NCI-H2196 (cell line): Measurements from ENCODE around the gene UBIAD1.

Experiments
- DNase-seq: peaks from one replicate; lab custom pipeline; 2025; ENCODE audit not compliant: unreplicated experiment; lab: John Stamatoyannopoulos, UW

UBIAD1 gene

GRCh38 chr1:11309385-11309784 is 36.4 kb downstream of the UBIAD1 start:
- DNase-seq = no peak

GRCh38 chr1:11311816-11312755 is 39.1 kb downstream of the UBIAD1 start:
- DNase-seq = no peak

- DNase-seq = no peak
Observed at GRCh38 chr1:11314959-11315358, 42.0 kb downstream of the UBIAD1 start.

DNA sequence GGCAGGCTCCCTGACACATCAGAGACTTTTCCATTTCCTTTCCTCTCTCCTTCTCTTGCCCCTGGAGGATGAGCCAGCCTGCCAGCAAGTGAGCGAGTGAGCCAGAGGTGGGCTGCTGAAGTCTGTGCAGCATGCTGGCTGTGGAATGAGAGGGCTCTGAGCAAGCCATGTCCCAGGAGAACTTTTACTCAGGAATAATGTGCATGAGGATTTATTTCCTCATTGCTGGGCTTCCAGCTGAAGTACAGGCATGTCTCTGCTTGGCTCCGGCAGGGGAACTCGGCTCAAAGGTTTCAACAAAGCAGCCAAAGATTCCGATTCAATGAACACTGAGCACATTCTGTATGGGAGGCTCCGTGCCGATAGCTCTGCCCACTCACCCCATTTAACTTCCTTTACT is 43.7 kb downstream of the UBIAD1 start:
- no peak for DNase-seq

GRCh38 chr1:11318982-11319381 is 46.0 kb downstream of the UBIAD1 start:
- DNase-seq = no peak

DNA sequence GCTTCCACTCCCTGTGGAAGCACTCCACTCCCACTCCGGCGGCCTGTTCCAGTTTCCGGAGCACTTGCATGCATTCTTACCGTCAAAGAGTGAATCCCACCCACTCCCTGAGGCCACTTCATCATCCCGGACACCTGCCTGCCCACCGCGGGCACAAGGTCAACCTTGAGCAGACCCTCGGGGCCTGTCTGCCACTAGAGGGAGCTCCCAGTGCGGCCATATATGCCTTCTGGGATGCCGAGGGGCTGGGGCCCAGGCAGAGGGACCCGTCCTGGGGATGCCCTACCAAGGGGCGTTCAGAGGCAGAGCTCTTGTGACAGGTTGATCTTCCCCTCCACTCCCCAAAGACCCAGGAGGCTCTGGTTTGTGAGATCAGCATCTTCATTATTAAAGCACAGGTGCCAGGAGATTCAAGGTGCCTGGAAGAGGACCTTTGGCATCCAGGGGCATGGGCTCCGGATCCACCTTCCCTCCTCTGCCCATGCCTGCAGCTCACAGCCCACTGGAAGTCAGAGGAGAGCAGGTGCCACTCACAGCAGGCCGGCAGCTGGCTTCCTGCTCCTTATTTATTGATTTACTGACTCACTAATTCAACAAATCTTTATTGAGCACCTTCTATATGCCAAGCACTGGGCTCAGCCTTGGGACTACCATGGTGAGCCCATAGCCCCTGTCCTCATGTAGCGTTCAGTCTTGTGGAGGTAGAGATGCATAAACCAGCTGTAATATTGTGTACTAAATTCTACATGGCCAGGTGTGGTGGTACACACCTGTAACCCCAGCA is 47.3 kb downstream of the UBIAD1 start:
- DNase-seq = no peak

DNA sequence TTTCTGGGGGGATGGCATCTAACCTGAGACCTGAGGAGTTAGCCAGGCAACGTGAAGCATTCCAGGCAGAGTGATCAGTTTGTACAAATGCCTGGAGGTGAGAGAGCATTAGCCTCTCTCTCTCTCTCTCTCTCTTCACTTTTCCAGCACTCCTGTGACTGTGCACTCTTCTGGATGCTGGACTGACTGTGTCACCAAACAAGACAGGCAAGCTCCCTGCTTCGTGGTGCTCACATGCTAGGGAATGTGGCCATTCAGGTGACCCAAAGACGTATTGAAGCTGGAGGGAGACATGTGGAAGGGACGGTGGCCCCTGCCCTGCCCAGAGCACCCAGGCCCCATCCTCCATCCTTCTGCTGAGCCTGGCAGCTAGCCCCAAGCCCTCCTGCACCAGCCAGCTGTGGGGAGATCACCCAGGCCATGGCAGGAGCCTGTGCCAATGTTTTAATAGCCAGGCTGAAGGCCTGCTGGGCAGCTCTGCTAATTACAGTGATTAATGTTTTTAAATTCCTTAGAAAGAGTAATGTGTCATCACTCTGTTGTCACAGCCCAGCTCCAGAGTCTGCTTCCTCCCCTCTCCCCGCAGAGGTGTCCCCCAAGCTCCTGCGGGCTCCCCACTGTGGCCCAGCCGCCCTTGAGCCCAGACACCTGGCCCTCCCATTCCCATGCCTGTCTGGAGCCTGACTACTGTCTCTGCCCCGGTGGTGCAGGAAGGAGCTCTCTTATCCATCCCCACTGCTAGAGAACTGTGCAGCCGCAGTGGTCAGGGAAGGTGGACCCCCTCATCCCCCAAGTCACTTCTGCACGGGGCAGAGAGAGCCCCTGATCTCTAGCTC is 48.9 kb downstream of the UBIAD1 start:
- DNase-seq = no peak

DNA sequence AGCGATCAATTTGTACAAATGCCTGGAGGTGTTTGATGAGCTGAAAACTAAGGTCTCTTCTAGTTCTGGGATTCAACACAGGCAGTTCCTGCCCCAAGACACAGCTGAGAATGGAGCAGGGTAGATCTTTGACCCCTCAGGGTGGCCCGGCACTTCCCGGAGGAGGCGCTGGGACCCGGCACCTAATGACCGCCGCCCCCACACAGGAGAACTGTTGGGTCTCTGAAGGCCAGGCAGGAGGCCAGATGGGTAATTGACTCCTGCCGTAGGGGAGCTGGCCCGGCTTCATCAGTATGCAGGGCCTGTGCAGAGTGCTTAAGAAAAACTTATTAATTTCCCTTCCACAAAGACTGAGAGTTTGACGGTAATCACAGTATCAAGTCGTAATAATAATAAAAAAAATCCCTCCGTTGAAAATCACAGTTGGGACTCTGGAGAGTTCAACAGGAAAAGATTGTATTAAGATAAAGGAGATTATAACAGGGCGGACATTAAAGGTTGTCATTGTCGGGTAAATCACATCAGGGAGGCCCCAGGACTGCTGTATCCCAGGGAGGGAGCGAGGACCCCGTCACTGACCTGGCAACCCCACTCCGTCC is 51.7 kb downstream of the UBIAD1 start:
- DNase-seq = no peak

GRCh38 chr1:11326070-11326469 is 53.1 kb downstream of the UBIAD1 start:
- DNase-seq = no peak

GRCh38 chr1:11328444-11328843 is 55.4 kb downstream of the UBIAD1 start:
- no peak for DNase-seq

DNA sequence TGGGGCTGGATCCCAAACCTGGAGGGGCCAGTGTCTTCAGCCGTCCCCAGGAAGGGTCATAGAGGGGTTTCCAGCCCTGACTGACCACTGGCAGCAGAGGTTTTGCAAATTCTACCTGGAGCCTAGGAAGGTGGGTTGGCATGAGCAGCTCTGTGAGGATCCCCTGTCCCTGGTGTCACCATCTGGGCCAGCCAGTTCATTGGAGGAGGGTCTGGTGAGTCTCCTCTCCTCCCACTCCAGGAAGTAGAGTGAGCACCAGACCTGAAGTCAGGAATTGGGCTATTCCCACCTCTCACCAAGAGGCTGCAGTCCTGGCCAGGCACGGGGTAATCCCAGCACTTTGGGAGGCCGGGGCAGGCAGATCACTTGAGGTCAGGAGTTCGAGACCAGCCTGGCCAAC is 57.4 kb downstream of the UBIAD1 start:
- DNase-seq = no peak

- no peak for DNase-seq
Observed at GRCh38 chr1:11331036-11331944, 58.3 kb downstream of the UBIAD1 start.

DNA sequence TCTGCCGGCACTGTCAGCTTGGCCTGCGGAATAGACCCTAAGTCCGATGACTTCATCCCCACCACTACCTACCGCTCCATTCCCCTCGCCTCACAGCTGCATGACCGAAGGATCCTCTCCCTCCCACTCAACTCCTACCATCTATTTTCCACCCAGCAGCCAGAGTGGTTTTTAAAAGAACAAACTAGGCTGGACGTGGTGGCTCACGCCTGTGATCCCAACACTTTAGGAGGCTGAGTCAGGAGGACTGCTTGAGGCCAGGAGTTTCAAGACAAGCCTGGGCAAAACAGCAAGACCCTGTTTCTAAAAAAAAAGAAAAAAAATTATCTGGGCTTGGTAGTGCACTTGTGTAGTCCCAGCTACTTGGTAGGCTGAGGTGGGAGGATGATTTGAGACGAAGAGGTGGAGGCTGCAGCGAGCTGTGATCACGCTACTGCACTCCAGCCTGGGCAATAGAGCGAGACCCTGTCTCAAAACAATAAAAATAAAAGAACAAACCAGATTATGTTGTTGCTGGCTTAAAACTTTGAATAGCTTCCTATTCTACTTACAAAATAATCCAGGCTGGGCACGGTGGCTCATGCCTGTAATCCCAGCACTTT is 59.0 kb downstream of the UBIAD1 start:
- no peak for DNase-seq

DNA sequence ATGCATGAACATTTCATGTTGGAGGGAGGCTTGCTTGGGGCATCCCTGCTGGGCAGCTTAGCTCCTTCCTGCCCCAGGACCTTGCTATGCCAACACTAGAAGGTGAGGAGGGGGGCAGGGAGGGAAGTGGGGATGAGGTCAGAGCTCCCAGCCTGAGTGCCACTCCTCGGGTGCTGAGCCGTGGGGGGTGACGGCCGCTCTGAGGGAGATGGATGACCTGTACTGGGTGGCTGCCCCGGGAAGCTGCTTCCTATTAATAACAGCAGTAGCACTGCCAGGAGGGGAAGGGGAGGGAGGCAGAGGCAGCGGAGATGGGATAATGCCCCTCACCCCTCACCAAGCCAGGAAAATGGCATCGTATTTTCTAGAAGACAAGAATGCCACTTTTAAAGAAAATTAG is 60.6 kb downstream of the UBIAD1 start:
- DNase-seq = no peak

GRCh38 chr1:11334261-11334804 is 61.3 kb downstream of the UBIAD1 start:
- no peak for DNase-seq

DNA sequence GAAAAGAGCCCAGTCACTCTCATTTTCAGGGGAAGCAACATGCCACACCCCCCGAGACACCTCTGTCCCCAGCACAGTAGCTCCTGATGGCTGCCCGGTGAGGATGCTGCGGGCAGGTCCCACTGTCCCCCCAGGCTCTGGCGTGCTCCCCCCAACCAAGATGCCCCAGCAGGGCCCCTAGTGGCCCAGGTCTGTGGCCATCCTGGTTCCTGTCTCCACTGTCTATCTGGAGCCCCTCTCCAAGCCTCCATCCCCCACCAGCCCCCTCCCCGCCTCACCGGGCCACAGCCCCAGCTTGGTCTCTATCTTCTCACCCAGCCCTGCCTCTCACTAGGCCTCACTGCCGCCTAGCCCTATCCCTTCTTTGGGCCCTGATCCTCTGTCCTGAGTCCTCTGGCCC is 61.8 kb downstream of the UBIAD1 start:
- no peak for DNase-seq

DNA sequence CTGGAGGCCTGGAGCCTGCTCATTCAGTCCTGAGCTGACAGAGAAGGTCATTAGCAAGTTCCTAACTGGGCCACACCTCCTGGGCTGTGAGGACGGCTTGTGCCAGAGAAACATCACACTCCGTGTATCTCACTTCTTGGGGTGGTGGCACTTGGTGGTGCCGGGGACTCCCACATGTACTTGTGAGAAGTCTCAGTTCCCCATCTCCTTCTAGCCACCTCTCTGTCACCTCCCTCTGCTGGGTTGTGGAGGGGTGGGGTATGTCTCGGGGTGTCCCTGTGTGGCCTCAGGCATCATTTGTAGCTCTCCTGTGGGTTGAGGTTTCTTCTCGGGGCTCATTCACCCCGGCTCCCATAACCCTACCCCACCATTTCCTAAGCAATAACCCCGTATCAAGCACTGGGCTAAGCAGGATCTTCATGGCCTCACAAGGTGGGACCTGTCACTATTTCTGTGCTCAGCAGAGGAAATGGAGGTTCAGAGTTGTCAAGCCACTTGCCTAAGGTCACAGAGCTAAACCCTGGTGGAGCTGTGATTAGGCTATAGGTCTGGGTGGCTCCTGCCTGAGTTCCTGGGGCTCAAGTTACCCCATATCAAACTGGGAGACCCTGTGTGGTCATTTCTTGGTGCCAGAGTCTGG is 62.5 kb downstream of the UBIAD1 start:
- no peak for DNase-seq

DNA sequence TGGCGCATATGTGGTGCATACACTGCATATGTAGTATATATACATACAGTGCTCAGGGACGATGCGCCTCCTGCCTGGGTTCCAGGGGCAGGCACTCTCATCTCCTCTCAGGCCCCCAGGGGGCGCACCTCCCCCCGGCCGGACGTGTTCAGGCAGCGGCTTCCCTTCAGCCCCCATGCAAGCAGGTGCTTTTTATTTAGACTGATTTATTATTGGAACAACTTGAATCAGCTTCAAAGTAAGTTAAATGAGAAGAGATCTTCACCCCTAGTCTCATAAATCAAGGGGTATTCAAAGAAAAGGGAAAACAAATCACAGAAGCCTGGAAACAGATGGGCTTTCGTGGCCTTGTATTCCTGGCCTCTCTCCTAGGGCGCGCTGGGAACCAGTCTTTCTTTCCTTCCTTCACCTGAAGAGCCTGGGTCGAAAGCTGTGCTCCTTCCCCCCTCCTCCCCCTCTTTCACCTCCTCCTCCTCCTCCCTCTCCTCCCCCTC is 64.6 kb downstream of the UBIAD1 start:
- peak; percentile 33 for DNase-seq
